K562 (cell line): ENCODE data around the gene AFDN. TPM values are rescaled to one million over a fixed set of nuclear protein-coding genes. Genes with fewer than 3 reads are reported as not detected.
"Not testable (repeated sequence)": the region's sequence is repeated elsewhere in the genome, so short reads cannot be mapped to it uniquely, and the experiment has no call there.

Experiments
- ATAC-seq: fragments of 200-7000 bp; cut with Tn5 transposase; 3 replicates; pipeline ENCODE4 v1.9.1; 2020; ENCODE audit warnings: moderate library complexity
- BruUV-seq: library from RNA; stranded (reverse); fragments of 400-500 nt; replicated peaks from 2 replicates; lab custom pipeline; 2021; lab: Mats Ljungman, UMichigan
- CTCF ChIA-PET: fragments of 300-600 bp; formaldehyde crosslinking; extraction: SDS; loops from one replicate; lab custom pipeline; 2021; ENCODE audit warnings: low intra/inter-chr PET ratio; lab: Yijun Ruan, JAX
- POLR2A ChIA-PET: fragments of 300-600, 350-650 bp; sonication (Branson Sonifier 250); formaldehyde crosslinking; extraction: SDS; loops from one replicate; lab custom pipeline; 2021; ENCODE audit warnings: antibody characterized with exemption, inconsistent platforms; lab: Yijun Ruan, JAX
- DNase-seq, 4 experiments: peaks; one replicate each; pipeline versions ENCODE4 v3.0.0 to v3.0.0-alpha.2; 2011 to 2018; ENCODE audit warnings: low spot score in 3 of 4, mixed read lengths in 3 of 4; ENCODE audit errors: extremely low read depth in 1 of 4
- FAIRE-seq: peaks from 2 replicates; lab custom pipeline; 2011; peaks lifted over from hg19 to GRCh38; lab: Jason Lieb, UNC
- H2AFZ ChIP-seq: 2 replicates; pipeline ENCODE4 v1.6.0; 2011; ENCODE audit warnings: low read depth, low read length, control low read depth, inconsistent platforms
- H3K27ac ChIP-seq: fragments of 200-600 bp; 3 replicates; pipeline ENCODE4 v1.8.0; 2011; ENCODE audit warnings: low read depth, mild to moderate bottlenecking, control low read depth, inconsistent platforms, low read length, moderate library complexity, mixed read lengths; ENCODE audit errors: extremely low read depth
- H3K27me3 ChIP-seq, 2 experiments: fragments of 300-600 bp in 1 of 2; 2 replicates in 1 of 2; 3 replicates in 1 of 2; pipeline versions ENCODE4 v1.6.0 to v1.8.0; 2011; ENCODE audit warnings: inconsistent platforms in 2 of 2, low read length in 2 of 2, mild to moderate bottlenecking in 1 of 2, mixed read lengths in 1 of 2, moderate library complexity in 1 of 2; ENCODE audit not compliant: control insufficient read depth in 2 of 2, insufficient read depth in 2 of 2
- H3K36me3 ChIP-seq: fragments of 300-600 bp; 3 replicates; pipeline ENCODE4 v1.8.0; 2011; ENCODE audit warnings: mild to moderate bottlenecking, low read length, inconsistent platforms; ENCODE audit not compliant: control insufficient read depth, insufficient read depth
- H3K4me1 ChIP-seq, 2 experiments: fragments of 200-600 bp in 1 of 2; replicated peaks in 1 of 2; 2 replicates in 1 of 2; 3 replicates in 1 of 2; pipeline versions ENCODE4 v1.5.1 to v1.8.0; 2011; ENCODE audit warnings: inconsistent platforms in 2 of 2, low read length in 2 of 2, mild to moderate bottlenecking in 1 of 2, mixed read lengths in 1 of 2, moderate library complexity in 1 of 2; ENCODE audit not compliant: control insufficient read depth in 2 of 2, insufficient read depth in 2 of 2
- H3K4me2 ChIP-seq: 2 replicates; pipeline ENCODE4 v1.6.1; 2011; ENCODE audit warnings: low read length, control low read depth, inconsistent platforms, mixed read lengths; ENCODE audit not compliant: insufficient read depth
- H3K4me3 ChIP-seq: fragments of 200-600 bp; sonication (generic), shearing (Covaris generic); 2 replicates; pipeline ENCODE4 v1.5.1; 2016; ENCODE audit warnings: control low read depth, inconsistent platforms
- H3K79me2 ChIP-seq: fragments of 200-600 bp; 3 replicates; pipeline ENCODE4 v1.8.0; 2011; ENCODE audit warnings: low read length, inconsistent platforms; ENCODE audit not compliant: control insufficient read depth, insufficient read depth
- H3K9ac ChIP-seq, 2 experiments: 2 replicates each; pipeline versions ENCODE4 v1.6.0 to v1.6.1; 2011; ENCODE audit warnings: low read depth in 2 of 2, low read length in 2 of 2, control low read depth in 1 of 2, inconsistent platforms in 1 of 2, mild to moderate bottlenecking in 1 of 2, mixed read lengths in 1 of 2; ENCODE audit not compliant: insufficient read depth in 1 of 2
- H3K9me1 ChIP-seq: one replicate; pipeline ENCODE4 v1.6.0; 2011; ENCODE audit warnings: inconsistent platforms, mild to moderate bottlenecking, low read length, moderate library complexity; ENCODE audit not compliant: control insufficient read depth, insufficient read depth
- H3K9me3 ChIP-seq: replicated peaks from 2 replicates; pipeline ENCODE4 v1.5.1; 2011; ENCODE audit warnings: low read depth, low read length, inconsistent platforms; ENCODE audit not compliant: control insufficient read depth, insufficient read depth
- H4K20me1 ChIP-seq: replicated peaks from 2 replicates; pipeline ENCODE4 v1.6.1; 2011; ENCODE audit warnings: low read length, inconsistent platforms, mixed read lengths; ENCODE audit not compliant: control insufficient read depth, insufficient read depth
- WGBS: fragments of 100-300 bp; shearing (Covaris generic); methylation state at CpG from one replicate; pipeline ENCODE4 v1.1.6; 2016; ENCODE audit warnings: low coverage, mixed read lengths; ENCODE audit not compliant: insufficient coverage; ENCODE audit errors: missing lambda C conversion rate; 5-methylcytosine and 5-hydroxymethylcytosine counted together
- in situ Hi-C: fragments of 300-500 bp; cut with MboI; formaldehyde crosslinking; loops from 4 replicates; pipeline ENCODE4 v1.15.0; 2018; ENCODE audit warnings: inconsistent platforms, mixed read lengths
- intact Hi-C: fragments of 100-400 bp; cut with micrococcal nuclease; formaldehyde crosslinking; loops from 2 replicates; pipeline ENCODE4 v1.14.2; 2022
- polyA plus RNA-seq, 8 experiments: library from polyadenylated mRNA; depleted of rRNA in 4 of 8; stranded (reverse) in 5 of 8; unstranded in 3 of 8; fragments of >200 nt; fragmentation: Nextera tagmentation in 2 of 8; fragmentation: Illumina TruSeq in 1 of 8; extraction: Ambion mirVana in 2 of 8; extraction: Trizol in 1 of 8; gene quantifications; 2 replicates each; pipeline versions ENCODE4 v1.2.1 to v1.2.3, GENCODE V29; 2011 to 2014; ENCODE audit warnings: inconsistent platforms in 1 of 8, missing spikeins in 1 of 8
- total RNA-seq, 7 experiments: library from RNA; depleted of rRNA in 6 of 7; stranded (reverse); fragments of >200 nt in 6 of 7; fragmentation: Illumina TruSeq in 2 of 7; extraction: Trizol in 2 of 7; gene quantifications; 2 replicates each; pipeline versions ENCODE4 v1.2.1 to v1.2.3, GENCODE V29; 2011 to 2021; ENCODE audit warnings: low replicate concordance in 1 of 7
- TF ChIP-seq, protein P1 (sequence below), 3 experiments: fragments of 200-800 bp in 1 of 3; fragments of 250-450 bp in 1 of 3; fragments of 450-650 bp in 1 of 3; sonication (Bioruptor Pico) in 1 of 3; sonication (Bioruptor generic) in 1 of 3; formaldehyde crosslinking in 1 of 3; IDR thresholded peaks; 2 replicates each; pipeline versions ENCODE4 v1.6.1 to v1.8.0; 2016 to 2022; ENCODE audit warnings: mild to moderate bottlenecking in 2 of 3, missing genetic modification characterization in 2 of 3, missing compliant biosample characterization in 1 of 3, moderate library complexity in 1 of 3

The AFDN gene
- total and polyA plus RNA-seq, 9 of the 15 experiments (the other 6 are each of a cell fraction or from before 2014, with no cell fraction given), result 7.2 to 129 (median 105) TPM

GRCh38 chr6:168001029-168001332, 174.3 kb downstream of the AFDN start (continued):
- TF ChIP-seq, protein P1, sequence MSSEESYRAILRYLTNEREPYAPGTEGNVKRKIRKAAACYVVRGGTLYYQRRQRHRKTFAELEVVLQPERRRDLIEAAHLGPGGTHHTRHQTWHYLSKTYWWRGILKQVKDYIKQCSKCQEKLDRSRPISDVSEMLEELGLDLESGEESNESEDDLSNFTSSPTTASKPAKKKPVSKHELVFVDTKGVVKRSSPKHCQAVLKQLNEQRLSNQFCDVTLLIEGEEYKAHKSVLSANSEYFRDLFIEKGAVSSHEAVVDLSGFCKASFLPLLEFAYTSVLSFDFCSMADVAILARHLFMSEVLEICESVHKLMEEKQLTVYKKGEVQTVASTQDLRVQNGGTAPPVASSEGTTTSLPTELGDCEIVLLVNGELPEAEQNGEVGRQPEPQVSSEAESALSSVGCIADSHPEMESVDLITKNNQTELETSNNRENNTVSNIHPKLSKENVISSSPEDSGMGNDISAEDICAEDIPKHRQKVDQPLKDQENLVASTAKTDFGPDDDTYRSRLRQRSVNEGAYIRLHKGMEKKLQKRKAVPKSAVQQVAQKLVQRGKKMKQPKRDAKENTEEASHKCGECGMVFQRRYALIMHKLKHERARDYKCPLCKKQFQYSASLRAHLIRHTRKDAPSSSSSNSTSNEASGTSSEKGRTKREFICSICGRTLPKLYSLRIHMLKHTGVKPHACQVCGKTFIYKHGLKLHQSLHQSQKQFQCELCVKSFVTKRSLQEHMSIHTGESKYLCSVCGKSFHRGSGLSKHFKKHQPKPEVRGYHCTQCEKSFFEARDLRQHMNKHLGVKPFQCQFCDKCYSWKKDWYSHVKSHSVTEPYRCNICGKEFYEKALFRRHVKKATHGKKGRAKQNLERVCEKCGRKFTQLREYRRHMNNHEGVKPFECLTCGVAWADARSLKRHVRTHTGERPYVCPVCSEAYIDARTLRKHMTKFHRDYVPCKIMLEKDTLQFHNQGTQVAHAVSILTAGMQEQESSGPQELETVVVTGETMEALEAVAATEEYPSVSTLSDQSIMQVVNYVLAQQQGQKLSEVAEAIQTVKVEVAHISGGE (CRISPR knock-in tag; IDR thresholded peaks at IDR 0.05), result no peak
- TF ChIP-seq, all 486 proteins: peak for 0

DNA sequence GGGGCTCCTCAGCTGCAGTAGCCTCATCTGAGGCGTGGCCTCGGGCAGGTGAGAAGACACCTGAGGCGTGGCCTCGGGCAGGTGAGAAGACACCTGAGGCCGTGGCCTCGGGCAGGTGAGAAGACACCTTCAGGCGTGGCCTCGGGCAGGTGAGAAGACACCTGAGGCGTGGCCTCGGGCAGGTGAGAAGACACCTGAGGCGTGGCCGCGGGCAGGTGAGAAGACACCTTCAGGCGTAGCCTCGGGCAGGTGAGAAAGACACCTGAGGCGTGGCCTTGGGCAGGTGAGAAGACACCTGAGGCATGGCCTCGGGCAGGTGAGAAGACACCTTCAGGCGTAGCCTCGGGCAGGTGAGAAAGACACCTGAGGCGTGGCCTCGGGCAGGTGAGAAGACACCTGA, 174.8 kb downstream of the AFDN start:
- in situ Hi-C loops, H3K4me3 ChIP-seq, intact Hi-C loops, POLR2A ChIA-PET, H4K20me1 ChIP-seq, H3K9ac ChIP-seq, H3K4me2 ChIP-seq, H2AFZ ChIP-seq, H3K36me3 ChIP-seq, FAIRE-seq, ATAC-seq, H3K4me1 ChIP-seq, BruUV-seq, H3K9me3 ChIP-seq, H3K79me2 ChIP-seq, H3K9me1 ChIP-seq, DNase-seq, CTCF ChIA-PET, H3K27ac ChIP-seq: not testable (repeated sequence)
- 11% methylated on average over 17 of the region's 21 CpGs for WGBS
- H3K27me3 ChIP-seq, result peaks cover 19 to 54% of the 10 kb centered on the region in 2 experiments; a peak in 4 of 5 replicates
